ENCODE results near the gene CHRNA4. TPM values are rescaled to one million over a fixed set of nuclear protein-coding genes. Genes with fewer than 3 reads are reported as not detected.

CHRNA4 gene
- total RNA-seq, 2 donors from 2014 or later: not detected

DNA sequence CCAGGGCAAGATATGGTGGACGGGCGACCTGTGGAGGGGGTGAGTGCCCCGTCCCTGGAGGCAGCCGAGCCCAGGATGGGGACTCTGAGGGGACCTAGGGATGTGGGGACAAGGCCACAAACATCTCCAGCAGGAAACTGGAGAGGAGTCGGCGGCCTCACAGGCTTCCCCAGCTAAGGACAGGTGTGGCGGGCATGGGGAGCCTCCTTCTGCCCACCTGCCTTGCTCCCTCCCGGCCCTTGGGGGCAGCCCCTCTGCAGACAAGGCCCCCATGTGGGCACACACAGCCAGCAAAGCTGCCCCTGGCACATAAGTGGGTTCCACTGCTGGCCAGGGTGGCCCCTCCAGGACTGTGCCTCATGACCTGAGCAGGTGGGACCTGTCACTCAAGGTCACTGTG, 4.6 kb downstream of the CHRNA4 start:
- Mint-ChIP-seq H3K9me3 (no peaks in the 10 kb centered on the region), H3K4me3 (no peak overlapping the region), H3K27ac (no peak overlapping the region), H3K4me1 (no peaks in the 10 kb centered on the region), H3K27me3 (peaks cover 3% of the 10 kb centered on the region), H3K36me3 (ENCODE audit: low read depth) (no peaks in the 10 kb centered on the region)
- ATAC-seq (replicated peaks): no peak

DNA sequence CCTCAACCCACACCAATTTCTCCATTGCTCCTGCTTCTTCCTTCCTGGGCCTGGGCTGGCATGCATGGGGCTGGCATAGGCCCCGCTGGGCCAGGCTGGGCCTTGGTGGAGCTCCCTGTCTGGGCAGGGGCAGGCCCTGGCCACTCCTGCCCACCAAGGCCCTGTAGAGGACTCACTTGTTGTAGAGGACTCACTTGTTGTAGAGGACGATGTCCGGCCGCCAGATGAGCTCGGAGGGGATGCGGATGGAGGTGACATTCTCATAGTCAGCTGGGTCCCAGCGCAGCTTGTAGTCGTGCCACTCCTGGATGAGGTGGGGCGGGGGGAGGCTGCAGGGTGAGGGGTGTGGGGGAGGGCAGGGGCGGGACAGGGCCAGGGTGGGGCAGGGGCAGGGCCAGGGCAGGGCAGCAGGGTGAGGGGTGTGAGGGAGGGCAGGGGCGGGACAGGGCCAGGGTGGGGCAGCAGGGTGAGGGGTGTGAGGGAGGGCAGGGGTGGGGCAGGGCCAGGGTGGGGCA, 5.3 kb downstream of the CHRNA4 start:
- ATAC-seq (replicated peaks): no peak
- Mint-ChIP-seq H3K9me3 (no peaks in the 10 kb centered on the region), H3K36me3 (ENCODE audit: low read depth) (no peaks in the 10 kb centered on the region), H3K27me3 (peaks cover 3% of the 10 kb centered on the region), H3K4me3 (no peak overlapping the region), H3K4me1 (no peaks in the 10 kb centered on the region), H3K27ac (no peak overlapping the region)

DNA sequence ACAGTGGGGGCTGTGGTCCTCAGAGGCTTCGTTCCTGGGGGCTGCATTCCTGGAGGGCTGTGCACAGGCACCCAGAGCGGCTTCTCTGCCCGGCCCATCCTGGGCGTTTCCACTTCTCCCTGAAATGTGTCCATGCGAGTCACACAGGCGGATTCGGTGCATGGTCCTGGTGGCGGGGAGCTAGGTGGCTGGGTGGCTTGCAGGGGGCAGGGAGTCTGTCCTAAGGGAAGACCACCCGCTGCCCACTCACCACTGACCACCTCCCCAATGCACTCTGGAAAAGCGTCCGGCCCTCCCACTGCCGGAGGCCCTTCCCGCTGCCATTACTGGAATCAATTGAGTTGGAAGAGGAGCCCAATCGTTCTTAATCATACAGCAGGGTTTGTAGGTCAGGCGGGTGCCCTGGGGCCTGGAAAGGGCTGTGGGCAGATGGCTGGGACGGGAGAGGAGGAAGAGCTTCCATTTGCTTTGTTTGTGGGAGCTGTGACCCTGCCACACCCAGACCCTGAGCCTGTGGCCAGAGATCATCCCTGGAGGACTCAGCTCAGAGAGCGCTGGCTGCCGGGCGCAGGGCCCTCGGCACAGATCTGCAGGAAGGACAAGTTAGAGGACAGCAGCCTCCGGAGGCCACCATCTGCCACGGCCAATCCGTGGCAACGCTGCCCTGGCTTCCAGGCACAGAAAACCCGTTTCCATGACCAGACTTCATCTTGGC, 6.4 kb downstream of the CHRNA4 start:
- Mint-ChIP-seq H3K4me1 (no peaks in the 10 kb centered on the region), H3K27me3 (peaks cover under 1% of the 10 kb centered on the region), H3K4me3 (no peak overlapping the region), H3K27ac (no peak overlapping the region), H3K36me3 (ENCODE audit: low read depth) (no peaks in the 10 kb centered on the region), H3K9me3 (peaks cover 5% of the 10 kb centered on the region)
- ATAC-seq (replicated peaks): no peak

DNA sequence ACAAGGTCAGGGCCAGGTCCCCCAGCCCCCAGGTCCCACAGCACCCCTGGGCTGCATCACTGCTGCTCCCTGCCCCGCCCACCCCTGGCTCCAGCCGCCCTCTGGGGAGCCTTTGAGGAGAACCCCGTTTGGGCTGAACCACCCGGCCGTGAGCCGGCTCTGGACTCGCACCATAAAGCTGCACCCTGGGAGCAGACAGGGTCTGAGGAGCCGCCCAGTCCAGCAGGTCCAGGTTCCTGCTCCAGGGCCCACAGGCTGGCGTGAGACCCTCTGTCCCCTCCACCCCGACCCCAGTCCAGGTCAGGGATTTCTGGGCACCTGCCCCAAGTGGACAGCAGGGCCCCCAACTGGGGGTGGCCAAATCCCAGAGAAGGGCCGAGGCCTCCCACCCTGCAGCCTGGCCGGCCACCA, 8.3 kb downstream of the CHRNA4 start:
- Mint-ChIP-seq H3K4me3 (no peak overlapping the region), H3K27ac (no peak overlapping the region), H3K36me3 (ENCODE audit: low read depth) (no peaks in the 10 kb centered on the region), H3K27me3 (no peaks in the 10 kb centered on the region), H3K9me3 (peaks cover 5% of the 10 kb centered on the region), H3K4me1 (no peaks in the 10 kb centered on the region)
- no peak for ATAC-seq (replicated peaks)

DNA sequence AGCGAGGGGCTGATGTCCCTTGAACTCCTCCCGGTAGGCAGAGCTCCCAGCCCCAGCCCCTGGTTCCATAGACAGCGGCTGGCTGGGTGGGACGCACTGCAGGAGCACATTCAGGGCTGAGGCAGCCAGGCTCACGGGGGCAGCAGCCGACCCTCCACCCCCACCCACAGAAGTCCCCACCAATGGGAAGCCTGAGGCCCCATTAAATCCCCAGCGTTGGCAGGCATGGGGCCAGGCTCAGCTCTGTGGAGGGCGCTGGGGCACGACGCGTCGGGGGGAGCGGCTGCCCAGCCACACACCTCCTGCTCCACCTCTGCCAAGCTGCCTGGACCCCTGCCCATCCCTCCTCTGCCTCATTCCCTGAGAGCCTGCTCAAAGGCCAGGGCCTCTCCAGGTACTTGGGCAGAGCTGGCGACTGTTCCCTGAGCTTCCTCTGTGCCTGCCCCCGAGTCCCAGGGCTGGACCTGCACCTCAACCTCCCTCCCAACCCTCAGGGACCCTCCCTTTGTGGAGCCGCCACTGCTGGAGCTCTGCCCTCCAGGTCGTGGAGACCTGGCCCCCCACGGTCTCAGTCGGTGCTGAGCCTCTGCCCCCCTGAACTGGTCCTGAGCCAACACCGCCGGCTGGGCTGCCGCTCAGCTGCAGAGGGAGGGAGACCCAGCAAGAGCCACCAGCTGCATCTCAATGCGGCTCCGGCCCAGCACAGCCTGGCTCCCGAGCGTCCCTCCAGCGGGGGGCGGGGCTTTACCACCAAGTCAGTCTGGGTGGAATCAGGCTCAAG, 9.1 kb downstream of the CHRNA4 start:
- H3K4me1 Mint-ChIP-seq: no peaks in the 10 kb centered on the region
- H3K27me3 Mint-ChIP-seq: no peaks in the 10 kb centered on the region
- no peak overlapping the region for H3K4me3 Mint-ChIP-seq

DNA sequence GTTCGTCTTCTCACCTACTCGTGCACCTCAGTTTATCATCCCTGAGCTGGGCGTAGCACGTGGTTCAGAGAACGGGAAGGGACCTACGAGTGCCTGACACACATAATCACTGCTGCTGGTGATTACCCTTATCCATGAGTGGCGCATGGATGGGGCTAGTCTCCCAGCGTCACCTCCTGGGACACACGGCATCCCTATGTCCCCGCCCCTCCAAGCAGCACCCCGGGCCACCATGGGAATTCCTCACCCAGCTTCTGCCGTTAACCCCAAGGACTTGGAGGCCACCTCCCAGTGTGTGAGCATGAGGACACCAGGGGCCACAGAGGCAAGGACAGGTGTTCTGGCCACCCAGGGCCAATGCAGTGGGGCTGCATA, 9.8 kb downstream of the CHRNA4 start:
- Mint-ChIP-seq H3K36me3 (ENCODE audit: low read depth) (no peaks in the 10 kb centered on the region), H3K4me3 (no peak overlapping the region), H3K27me3 (no peaks in the 10 kb centered on the region), H3K4me1 (no peaks in the 10 kb centered on the region), H3K27ac (no peak overlapping the region), H3K9me3 (peaks cover 5% of the 10 kb centered on the region)
- no peak for ATAC-seq (replicated peaks)

More for the DNA sequence above, 9.1 kb downstream of the CHRNA4 start:
- Mint-ChIP-seq H3K9me3 (peaks cover 5% of the 10 kb centered on the region), H3K36me3 (ENCODE audit: low read depth) (no peaks in the 10 kb centered on the region), H3K27ac (no peak overlapping the region)
- no peak for ATAC-seq (replicated peaks)

DNA sequence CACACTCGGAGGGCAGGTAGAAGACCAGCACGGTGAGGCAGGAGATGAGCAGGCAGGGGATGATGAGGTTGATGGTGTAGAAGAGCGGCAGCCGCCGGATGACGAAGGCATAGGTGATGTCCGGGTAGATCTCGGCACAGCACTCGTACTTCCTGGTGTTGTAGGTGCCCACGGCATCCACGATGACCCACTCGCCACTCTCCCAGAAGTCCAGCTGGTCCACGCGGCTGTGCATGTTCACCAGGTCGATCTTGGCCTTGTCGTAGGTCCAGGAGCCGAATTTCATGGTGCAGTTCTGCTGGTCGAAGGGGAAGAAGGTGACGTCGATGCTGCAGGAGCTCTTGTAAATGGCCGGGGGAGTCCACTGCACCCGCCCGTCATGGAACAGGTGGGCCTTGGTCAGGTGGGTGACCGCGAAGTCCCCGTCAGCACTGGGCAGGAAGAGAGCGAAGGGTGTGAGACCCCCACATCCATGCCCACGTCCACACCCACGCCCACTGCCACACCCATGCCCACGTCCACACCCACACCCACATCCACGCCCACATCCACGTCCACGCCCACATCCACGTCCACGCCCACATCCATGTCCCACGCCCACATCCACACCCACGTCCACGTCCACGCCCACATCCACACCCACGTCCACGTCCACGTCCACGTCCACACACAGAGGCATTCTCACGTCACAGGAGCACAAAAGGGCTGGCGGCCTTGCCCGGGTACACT, 10.4 kb downstream of the CHRNA4 start:
- peaks cover 5% of the 10 kb centered on the region for H3K9me3 Mint-ChIP-seq
- no peaks in the 10 kb centered on the region for H3K27me3 Mint-ChIP-seq
- H3K36me3 Mint-ChIP-seq (ENCODE audit: low read depth): no peaks in the 10 kb centered on the region
- H3K27ac Mint-ChIP-seq: no peak overlapping the region
- no peak overlapping the region for H3K4me3 Mint-ChIP-seq
- H3K4me1 Mint-ChIP-seq: no peaks in the 10 kb centered on the region
- ATAC-seq (replicated peaks): no peak

DNA sequence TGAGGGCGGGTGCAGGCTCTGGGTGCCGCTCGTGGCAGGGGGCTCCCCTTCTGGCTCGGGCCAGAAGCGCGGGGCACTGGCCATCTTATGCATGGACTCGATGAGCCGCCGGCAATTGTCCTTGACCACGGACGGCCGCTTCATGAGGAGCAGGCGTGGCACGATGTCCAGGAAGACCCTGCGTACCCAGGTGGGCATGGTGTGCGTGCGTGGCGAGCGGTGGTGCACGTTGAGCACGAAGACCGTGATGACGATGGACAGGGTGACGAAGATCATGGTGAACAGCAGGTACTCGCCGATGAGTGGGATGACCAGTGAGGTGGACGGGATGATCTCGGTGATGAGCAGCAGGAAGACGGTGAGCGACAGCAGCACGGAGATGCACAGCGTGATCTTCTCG, 11.0 kb downstream of the CHRNA4 start:
- Mint-ChIP-seq H3K9me3 (peaks cover 5% of the 10 kb centered on the region), H3K4me3 (no peak overlapping the region), H3K27me3 (no peaks in the 10 kb centered on the region), H3K27ac (no peak overlapping the region), H3K4me1 (no peaks in the 10 kb centered on the region), H3K36me3 (ENCODE audit: low read depth) (no peaks in the 10 kb centered on the region)
- ATAC-seq (replicated peaks): no peak

DNA sequence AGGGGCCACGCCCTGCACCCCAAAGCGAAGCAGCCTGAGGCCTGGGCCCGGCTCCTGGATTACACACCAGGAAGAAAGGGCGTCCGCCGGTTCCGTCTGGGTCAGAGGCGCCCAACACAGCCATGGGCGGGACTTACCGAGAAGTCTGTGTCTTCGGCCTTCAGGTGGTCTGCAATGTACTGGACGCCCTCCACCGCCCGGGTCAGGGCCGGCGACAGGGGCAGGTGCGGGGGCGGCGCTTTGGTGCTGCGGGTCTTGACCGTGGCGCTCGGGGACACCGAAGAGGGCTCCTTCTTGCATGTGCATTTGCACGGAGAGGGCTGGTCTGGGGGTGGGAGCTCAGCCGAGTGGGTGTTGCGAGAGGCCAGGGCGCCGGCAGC, 11.6 kb downstream of the CHRNA4 start:
- Mint-ChIP-seq H3K4me3 (no peak overlapping the region), H3K27me3 (no peaks in the 10 kb centered on the region), H3K27ac (no peak overlapping the region), H3K4me1 (no peaks in the 10 kb centered on the region), H3K36me3 (ENCODE audit: low read depth) (no peaks in the 10 kb centered on the region), H3K9me3 (peaks cover 5% of the 10 kb centered on the region)
- no peak for ATAC-seq (replicated peaks)

DNA sequence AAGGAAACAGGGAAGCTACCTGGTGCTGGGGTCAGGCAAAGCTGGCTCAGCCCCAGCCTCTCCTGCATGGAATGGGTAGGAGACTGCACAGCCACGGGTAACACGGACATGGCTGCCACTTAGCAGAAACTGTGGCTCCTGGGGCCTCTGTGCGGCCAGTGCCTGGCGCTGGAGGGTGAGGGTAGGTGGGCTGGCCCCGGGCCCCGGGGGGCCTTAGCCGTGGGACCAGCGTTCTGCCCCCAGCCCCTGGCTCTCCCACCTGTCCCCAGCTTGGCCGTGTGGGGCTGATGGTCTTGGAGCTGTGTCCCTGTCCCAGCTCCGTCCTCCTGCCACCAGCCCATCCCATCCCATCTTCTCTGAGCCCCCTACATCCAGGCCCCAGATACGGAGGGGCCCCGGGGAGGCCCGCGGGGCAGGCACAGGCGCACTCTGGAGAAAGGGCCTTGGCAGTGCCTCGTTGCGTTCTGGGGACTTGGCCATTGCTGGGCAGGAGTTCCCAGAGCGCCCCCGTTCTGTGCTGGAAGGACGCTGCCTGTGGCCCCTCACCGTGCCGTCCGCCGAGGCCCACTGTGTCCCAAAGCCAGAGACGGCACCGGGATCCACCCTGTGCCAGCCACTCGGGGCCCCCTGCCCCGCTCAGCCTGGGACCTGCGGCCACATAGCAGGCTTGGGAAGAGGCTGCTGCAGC, 12.2 kb downstream of the CHRNA4 start:
- ATAC-seq (replicated peaks): no peak
- no peaks in the 10 kb centered on the region for H3K4me1 Mint-ChIP-seq
- H3K4me3 Mint-ChIP-seq: no peak overlapping the region
- H3K9me3 Mint-ChIP-seq: peaks cover 5% of the 10 kb centered on the region
- no peak overlapping the region for H3K27ac Mint-ChIP-seq
- H3K36me3 Mint-ChIP-seq (ENCODE audit: low read depth): no peaks in the 10 kb centered on the region
- no peaks in the 10 kb centered on the region for H3K27me3 Mint-ChIP-seq

DNA sequence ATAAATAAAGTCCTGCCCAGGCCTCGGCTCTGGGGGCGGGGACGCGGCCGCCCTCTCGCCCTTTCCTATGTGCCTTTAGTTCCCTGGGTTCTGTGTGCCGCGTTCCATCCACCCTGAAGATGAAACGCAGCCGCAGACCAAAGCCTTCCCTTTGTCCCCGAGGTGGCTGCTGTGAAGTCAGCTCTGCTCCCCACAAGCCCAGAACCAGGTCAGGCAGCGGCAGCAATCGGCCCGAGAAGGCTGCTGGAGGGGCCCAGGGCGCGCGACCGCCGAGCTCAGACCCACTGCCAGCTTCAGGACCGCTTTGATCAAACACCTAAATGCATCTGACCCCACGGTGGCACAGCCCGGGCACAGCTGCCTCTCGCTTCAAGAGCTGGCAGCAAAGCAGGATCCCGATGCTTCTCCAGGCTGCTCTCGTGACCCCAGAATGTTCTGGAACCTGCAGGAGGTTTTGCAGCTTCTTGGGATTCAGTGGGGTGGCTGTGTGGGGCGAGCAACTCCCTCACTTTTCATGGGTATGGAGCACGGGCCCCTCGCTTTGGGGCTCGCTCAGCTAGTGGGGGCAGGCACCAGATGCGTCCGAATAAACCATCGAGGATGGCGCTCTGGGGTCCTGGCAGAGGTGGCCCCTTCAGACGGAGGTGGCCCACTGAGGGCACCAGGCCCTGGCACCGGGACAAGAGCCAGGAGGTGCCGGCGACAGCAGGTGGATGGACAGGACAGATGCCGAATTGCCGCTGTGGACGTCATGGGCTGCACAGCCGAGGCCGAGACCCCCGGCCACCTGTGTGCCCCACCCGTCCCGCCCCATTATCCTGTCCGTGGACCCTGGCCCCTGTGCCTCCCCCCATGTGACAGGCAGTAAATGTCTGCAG, 13.0 kb downstream of the CHRNA4 start:
- Mint-ChIP-seq H3K4me1 (no peaks in the 10 kb centered on the region), H3K27ac (no peak overlapping the region), H3K36me3 (ENCODE audit: low read depth) (no peaks in the 10 kb centered on the region), H3K9me3 (peaks cover 5% of the 10 kb centered on the region), H3K27me3 (no peaks in the 10 kb centered on the region), H3K4me3 (no peak overlapping the region)
- ATAC-seq (replicated peaks): no peak

DNA sequence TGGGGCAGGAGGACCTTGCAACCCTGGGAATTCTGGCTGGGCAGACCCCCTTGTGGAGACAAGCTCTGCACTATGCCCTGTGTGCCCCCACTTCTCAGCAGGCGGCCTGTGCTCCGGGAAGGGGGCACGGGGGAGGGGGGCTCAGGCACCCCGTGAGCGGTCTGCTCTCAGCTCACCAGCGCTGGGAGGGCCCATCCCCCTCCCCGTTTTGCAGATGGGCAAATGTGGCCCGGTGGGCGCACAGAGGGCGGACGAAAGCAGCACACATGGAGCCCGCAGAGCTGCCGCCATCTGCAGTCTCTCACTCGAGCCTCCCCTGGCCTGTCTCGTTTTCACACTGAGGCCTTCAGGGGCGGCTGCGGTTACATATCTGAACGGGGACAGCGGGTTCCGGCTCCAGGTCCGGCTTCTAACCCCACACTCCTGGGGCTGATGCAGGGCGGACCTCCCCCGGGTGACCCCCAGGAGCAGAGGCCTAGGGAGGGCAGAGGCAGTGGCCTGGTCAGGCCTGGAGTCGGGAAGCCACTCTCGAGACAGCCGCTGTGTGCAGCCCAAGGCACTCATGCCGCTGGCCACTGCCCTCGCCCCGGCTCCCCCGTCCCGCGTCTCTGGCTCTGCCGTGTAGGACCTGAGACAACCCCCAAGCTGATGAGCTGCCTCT, 13.9 kb downstream of the CHRNA4 start:
- ATAC-seq (replicated peaks): no peak
- Mint-ChIP-seq H3K4me1 (no peaks in the 10 kb centered on the region), H3K9me3 (peaks cover 5% of the 10 kb centered on the region), H3K27me3 (no peaks in the 10 kb centered on the region), H3K27ac (no peak overlapping the region), H3K4me3 (no peak overlapping the region), H3K36me3 (ENCODE audit: low read depth) (no peaks in the 10 kb centered on the region)
